ENCODE data around the gene AP1B1.
A peak's percentile ranks its signal among the peaks of the same experiment; 100 is the strongest.
"Not testable (repeated sequence)": the region's sequence is repeated elsewhere in the genome, so short reads cannot be mapped to it uniquely, and the experiment has no call there.

Gene AP1B1

GRCh38 chr22:29377979-29378378 lies 10.4 kb downstream of the AP1B1 start:
- no peak overlapping the region for H3K27ac ChIP-seq
- TF ChIP-seq, protein P1, sequence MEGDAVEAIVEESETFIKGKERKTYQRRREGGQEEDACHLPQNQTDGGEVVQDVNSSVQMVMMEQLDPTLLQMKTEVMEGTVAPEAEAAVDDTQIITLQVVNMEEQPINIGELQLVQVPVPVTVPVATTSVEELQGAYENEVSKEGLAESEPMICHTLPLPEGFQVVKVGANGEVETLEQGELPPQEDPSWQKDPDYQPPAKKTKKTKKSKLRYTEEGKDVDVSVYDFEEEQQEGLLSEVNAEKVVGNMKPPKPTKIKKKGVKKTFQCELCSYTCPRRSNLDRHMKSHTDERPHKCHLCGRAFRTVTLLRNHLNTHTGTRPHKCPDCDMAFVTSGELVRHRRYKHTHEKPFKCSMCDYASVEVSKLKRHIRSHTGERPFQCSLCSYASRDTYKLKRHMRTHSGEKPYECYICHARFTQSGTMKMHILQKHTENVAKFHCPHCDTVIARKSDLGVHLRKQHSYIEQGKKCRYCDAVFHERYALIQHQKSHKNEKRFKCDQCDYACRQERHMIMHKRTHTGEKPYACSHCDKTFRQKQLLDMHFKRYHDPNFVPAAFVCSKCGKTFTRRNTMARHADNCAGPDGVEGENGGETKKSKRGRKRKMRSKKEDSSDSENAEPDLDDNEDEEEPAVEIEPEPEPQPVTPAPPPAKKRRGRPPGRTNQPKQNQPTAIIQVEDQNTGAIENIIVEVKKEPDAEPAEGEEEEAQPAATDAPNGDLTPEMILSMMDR (IDR thresholded peaks at IDR 0.05) = no peak
- no peak for DNase-seq (ENCODE audit: low spot score)

DNA sequence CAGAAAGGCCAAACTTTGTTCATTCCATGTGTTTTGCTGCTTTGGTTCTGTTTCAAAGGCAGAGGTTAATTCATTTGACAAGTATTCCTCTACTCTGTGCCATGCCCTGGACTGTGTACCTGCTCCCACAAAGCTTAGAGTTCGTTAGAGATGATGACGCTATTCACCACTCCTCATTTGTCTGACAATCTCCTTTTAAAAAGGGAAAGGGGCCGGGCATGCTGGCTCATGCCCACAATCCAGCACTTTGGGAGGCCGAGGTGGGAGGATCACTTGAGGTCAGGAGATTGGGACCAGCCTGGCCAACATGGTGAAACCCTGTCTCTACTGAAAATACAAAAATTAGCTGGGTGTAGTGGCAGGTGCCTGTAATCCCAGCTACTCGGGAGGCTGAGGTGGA lies 11.7 kb downstream of the AP1B1 start:
- not testable (repeated sequence) for H3K4me3 ChIP-seq; H3K27ac ChIP-seq; DNase-seq (ENCODE audit: low spot score)

More at GRCh38 chr22:29377979-29378378, 10.4 kb downstream of the AP1B1 start:
- H3K4me3 ChIP-seq = no peak overlapping the region

GRCh38 chr22:29375398-29376076 lies 12.8 kb downstream of the AP1B1 start:
- no peak for DNase-seq (ENCODE audit: low spot score)
- Histone ChIP-seq H3K4me3 (no peak overlapping the region), H3K27ac (no peak overlapping the region)
- TF ChIP-seq, protein P1 (IDR thresholded peaks at IDR 0.05) = no peak

GRCh38 chr22:29374806-29375205 lies 13.6 kb downstream of the AP1B1 start:
- not testable (repeated sequence) for H3K27ac ChIP-seq; DNase-seq (ENCODE audit: low spot score); H3K4me3 ChIP-seq

GRCh38 chr22:29374401-29374800 lies 14.0 kb downstream of the AP1B1 start:
- Histone ChIP-seq H3K4me3 (no peak overlapping the region), H3K27ac (no peak overlapping the region)
- TF ChIP-seq, protein P1 (IDR thresholded peaks at IDR 0.05) = no peak
- DNase-seq (ENCODE audit: low spot score) = no peak

GRCh38 chr22:29370537-29370936 lies 17.8 kb downstream of the AP1B1 start:
- no peak overlapping the region for H3K27ac ChIP-seq
- DNase-seq (ENCODE audit: low spot score) = no peak
- no peak overlapping the region for H3K4me3 ChIP-seq
- TF ChIP-seq, protein P1 (IDR thresholded peaks at IDR 0.05) = no peak

DNA sequence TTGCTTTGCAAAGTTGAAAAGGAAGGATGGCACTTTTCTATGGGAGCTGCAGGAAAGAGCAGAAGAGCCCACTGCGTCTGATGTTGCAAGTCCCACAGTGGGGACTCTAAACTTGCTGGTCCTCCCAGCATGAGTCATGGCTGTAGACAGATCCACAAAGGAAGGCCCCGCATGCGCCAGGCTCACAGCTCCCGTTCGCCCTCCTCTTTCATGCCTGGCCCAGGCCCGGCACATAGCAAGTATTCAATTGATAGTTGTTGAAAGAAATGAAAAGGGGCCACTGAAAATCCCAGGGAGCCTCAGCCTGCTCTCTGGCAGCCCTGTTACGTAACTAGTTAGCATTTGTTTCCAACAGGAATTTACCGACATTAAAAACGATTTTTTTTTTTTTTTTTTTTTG lies 18.9 kb downstream of the AP1B1 start:
- H3K27ac ChIP-seq = peak overlapping the region in 1 of 2 donors; percentile 66
- DNase-seq (ENCODE audit: low spot score) = no peak

DNA sequence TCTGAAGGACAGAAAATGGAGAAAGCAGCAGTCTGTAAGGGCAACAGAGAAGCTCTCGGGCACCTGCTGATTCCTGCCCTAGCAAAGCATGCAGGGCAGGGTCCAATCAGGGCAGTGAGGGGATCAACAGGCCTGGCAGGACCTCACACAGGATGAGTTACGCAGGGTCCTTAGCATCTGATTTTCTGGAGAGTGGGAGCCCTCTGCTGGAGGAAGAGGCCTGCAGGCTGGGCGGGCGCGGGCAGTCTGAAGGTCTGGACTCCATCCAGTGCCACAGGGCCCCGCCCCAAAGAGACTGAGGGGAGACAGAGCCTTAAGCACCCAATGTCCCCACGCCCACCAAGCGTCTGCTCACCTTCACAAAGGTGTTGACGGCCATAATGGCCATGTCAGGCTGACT lies 28.9 kb downstream of the AP1B1 start:
- H3K27ac ChIP-seq = no peak overlapping the region
- TF ChIP-seq, protein P1 (IDR thresholded peaks at IDR 0.05) = peak; percentile 33
- H3K4me3 ChIP-seq = no peak overlapping the region
- no peak for DNase-seq (ENCODE audit: low spot score)

More for the DNA sequence above, 18.9 kb downstream of the AP1B1 start:
- no peak overlapping the region for H3K4me3 ChIP-seq
- TF ChIP-seq, protein P1 (IDR thresholded peaks at IDR 0.05) = no peak

DNA sequence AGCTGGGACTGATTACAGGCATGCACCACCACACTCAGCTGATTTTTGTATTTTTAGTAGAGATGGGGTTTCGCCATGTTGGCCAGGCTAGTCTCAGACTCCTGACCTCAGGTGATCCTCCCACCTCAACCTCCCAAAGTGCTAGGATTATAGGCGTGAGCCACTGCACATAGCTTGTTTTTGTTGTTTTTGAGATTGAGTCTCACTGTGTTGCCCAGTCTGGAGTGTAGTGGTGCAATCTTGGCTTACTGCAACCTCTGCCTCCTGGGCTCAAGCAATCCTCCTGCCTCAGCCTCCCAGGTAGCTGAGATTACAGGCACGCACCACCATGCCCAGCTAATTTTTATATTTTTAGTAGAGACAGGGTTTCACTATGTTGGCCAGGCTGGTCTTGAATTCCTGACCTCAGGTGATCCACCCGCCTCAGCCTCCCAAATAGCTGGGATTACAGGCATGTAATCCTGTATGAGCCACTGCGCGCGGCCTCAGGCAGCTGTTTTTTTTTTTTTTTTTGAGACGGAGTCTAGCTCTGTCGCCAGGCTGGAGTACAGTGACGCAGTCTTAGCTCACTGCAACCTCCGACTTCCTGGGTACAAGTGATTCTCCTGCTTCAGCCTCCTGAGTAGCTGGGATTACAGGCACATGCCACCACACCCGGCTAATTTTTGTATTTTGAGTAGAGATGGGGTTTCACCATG lies 31.0 kb downstream of the AP1B1 start:
- not testable (repeated sequence) for DNase-seq (ENCODE audit: low spot score); H3K4me3 ChIP-seq; H3K27ac ChIP-seq

Data from coronary artery (tissue), 2 donors.